ENCODE results near the gene TBC1D19.
A peak's percentile ranks its signal among the peaks of the same experiment; 100 is the strongest.

TBC1D19 gene

DNA sequence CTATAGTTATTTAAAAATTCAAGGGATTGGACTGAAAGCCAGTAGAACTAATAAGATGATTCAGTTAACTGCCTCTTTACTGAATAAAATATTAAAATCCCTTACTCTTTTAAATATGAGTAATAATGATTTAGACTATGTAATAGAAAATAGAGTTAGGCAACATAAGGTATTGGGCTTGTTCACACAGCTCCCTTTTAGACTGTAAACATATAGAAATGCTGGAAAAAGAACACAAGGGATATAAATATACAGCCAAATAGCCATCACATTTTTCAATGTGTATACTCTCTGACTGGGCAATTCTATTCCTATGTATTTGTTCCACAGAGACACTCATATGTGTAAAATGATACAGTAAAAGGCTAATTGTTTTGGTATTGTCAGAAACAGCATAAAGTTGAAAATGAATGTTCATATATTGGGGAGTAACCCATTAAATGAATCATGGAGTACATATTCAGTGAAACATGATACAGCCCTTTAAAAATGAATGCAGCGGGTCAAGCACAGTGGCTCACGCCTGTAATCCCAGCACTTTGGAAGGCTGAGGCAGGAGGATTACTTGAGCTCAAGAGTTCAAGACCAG lies 129.8 kb downstream of the TBC1D19 start:
- H3K27ac ChIP-seq: no peak overlapping the region
- TF ChIP-seq, protein P1, sequence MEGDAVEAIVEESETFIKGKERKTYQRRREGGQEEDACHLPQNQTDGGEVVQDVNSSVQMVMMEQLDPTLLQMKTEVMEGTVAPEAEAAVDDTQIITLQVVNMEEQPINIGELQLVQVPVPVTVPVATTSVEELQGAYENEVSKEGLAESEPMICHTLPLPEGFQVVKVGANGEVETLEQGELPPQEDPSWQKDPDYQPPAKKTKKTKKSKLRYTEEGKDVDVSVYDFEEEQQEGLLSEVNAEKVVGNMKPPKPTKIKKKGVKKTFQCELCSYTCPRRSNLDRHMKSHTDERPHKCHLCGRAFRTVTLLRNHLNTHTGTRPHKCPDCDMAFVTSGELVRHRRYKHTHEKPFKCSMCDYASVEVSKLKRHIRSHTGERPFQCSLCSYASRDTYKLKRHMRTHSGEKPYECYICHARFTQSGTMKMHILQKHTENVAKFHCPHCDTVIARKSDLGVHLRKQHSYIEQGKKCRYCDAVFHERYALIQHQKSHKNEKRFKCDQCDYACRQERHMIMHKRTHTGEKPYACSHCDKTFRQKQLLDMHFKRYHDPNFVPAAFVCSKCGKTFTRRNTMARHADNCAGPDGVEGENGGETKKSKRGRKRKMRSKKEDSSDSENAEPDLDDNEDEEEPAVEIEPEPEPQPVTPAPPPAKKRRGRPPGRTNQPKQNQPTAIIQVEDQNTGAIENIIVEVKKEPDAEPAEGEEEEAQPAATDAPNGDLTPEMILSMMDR (conservative IDR thresholded peaks at IDR 0.05): no peak

DNA sequence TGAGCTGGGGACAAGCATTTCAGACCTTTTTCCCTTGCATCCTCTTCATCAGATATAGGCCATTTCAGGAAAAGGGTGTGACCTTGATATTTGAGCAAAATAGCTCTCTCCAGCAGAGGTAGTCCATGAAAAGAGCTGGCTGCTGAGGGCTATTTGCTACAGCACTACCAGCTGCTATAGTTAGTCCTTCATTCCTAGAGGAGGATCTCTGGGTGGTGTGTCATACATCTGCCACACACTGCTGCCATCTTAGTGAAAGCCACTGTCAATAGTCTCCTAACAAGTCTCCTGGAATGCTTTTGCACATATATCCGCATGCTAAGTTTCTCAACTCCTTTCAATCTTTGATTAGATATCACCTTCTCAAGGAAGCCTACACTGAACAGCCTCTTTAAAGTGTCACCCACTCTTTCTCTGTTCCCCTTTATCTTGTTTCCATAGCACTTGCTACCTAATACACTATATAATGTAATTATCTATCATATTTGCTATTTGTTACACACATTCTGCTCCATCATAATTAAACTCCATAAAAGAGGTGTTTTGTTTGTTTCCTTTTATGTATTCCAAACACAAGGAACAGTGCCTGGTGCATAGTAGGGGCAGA lies 131.9 kb downstream of the TBC1D19 start:
- TF ChIP-seq, protein P1 (conservative IDR thresholded peaks at IDR 0.05): no peak

DNA sequence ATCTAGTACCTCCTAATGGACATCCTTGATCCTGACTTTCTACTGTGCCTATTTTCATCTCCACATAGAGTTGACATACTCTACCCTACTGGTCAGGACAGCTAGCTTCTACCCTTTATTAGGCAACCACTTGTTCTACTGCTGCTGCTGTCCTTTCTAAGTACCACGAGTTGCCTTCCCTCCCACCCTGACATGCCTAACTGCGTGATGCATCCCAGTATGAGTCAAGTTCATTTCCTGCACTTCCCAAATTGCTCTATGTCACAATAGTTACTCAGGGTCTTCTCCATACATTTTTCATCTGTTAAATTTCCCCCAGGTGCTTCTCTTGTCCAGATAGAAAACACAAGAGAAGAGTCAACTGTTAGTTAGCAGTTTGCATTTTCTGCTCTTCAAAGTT lies 133.4 kb downstream of the TBC1D19 start:
- TF ChIP-seq, protein P1 (conservative IDR thresholded peaks at IDR 0.05): no peak
- H3K27ac ChIP-seq: no peak overlapping the region

More for the DNA sequence above, 131.9 kb downstream of the TBC1D19 start:
- no peak overlapping the region for H3K27ac ChIP-seq

DNA sequence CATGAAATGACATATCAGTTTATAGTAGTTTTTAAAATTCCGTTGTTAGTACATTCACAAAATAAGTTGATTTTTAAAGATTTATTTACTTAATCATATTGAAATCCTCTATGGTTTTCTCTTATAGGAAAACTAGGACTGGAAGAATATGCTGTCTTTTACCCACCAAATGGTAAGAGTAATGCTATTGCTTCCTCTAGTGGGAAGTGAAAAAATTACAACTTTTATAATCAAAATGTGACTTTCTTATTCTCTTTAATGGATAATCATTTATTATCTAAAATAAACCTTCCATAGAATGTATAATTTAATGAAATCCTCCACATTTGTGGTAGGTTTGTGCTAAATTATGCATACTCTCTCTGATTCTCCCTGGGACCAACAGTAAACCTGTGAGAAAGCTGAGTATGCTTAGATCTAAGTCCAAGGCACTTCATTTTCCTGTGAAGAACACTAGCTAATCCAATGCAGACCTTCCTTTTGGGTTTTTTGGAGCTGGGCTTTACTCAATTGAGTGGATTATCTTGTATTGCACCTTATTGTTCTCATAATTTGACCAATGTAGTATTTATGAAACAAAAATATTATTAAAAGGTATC lies 136.2 kb downstream of the TBC1D19 start:
- TF ChIP-seq, protein P1 (conservative IDR thresholded peaks at IDR 0.05): peak; percentile 88
- no peak overlapping the region for H3K27ac ChIP-seq

DNA sequence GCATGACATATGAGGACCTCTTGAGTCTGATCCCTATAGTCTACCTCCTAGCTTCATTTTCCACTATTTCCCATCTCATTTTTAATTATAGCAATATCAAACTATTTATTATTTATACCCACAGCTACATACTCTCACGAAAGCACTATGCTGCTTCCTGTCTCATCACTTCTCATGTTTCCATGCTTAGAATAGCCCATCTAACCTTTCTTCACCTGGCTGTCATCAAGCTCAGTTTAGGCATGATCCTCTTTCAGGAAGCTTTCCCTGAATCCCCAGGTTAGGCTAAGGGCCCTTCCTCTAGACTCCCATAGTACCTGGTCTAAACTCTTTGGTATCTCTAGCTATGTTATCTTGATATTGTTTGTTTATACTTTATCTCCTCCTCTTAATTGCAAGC lies 137.8 kb downstream of the TBC1D19 start:
- TF ChIP-seq, protein P1 (conservative IDR thresholded peaks at IDR 0.05): no peak
- H3K27ac ChIP-seq: no peak overlapping the region

DNA sequence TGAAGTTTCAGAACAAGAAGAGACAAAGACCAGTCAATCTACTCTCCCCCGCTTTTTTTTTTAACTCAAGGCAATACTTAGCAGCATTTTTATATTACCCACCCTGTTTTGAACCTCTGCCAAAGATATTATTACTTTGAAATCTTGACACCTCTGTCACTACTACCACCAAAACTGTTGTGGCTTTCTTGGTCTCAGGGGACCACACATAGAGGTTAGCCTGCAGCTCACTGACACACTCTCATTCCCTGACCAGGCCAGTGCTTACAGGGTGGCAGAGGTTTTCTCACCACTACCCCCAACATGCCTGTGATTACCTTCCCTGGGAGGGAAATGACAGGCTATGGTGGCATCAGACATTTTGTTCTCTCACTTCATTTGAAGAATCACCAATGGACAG lies 139.3 kb downstream of the TBC1D19 start:
- H3K27ac ChIP-seq: no peak overlapping the region
- TF ChIP-seq, protein P1 (conservative IDR thresholded peaks at IDR 0.05): no peak

DNA sequence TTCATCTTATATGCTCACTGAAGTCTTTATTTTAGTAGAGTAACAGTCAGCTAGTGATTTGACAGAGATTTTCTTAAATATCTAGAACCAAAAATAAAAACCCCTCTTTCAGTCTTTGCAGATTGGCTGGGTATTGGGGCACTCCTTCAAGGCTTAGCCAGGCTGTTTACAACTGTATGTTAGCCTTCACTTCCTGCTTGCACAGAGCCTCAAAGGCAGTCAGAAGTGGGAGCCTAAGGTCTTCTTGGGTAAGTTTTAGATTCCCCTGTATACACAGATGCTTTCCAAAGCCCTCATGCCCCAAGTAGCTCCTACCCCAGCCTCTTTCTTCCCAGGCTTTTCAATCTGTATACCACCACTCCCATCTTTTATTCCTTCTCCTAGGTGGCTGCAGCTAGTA lies 140.7 kb downstream of the TBC1D19 start:
- TF ChIP-seq, protein P1 (conservative IDR thresholded peaks at IDR 0.05): no peak
- no peak overlapping the region for H3K27ac ChIP-seq
